Spleen (tissue), 11 donors: ENCODE results near the gene PTGER4. TPM values are rescaled to one million over a fixed set of nuclear protein-coding genes. Genes with fewer than 3 reads are reported as not detected.

Experiments
- DNase-seq: peaks from one replicate; pipeline ENCODE4 v3.0.0-alpha.2; 2020
- H3K27ac ChIP-seq, 8 donors: fragments of 200-600 bp; sonication (generic) in 7 of 8; 1 replicate in 4 of 8; 2 replicates in 4 of 8; pipeline versions ENCODE4 v1.5.0 to v1.8.0; 2016 to 2021; ENCODE audit warnings: inconsistent platforms in 4 of 8, mild to moderate bottlenecking in 4 of 8, moderate library complexity in 1 of 8
- H3K27me3 ChIP-seq, 7 donors: fragments of 200-600 bp; sonication (generic) in 6 of 7; replicated peaks in 1 of 7; 1 replicate in 4 of 7; 2 replicates in 3 of 7; pipeline versions ENCODE4 v1.5.0 to v1.8.0; 2016 to 2021; ENCODE audit warnings: inconsistent platforms in 3 of 7, mild to moderate bottlenecking in 1 of 7
- H3K36me3 ChIP-seq, 6 donors: fragments of 200-600 bp; sonication (generic) in 5 of 6; 1 replicate in 4 of 6; 2 replicates in 2 of 6; pipeline versions ENCODE4 v1.5.0 to v1.8.0; 2016 to 2021; ENCODE audit warnings: inconsistent platforms in 2 of 6
- H3K4me1 ChIP-seq, 6 donors: fragments of 200-600 bp; sonication (generic) in 5 of 6; 1 replicate in 3 of 6; 2 replicates in 3 of 6; pipeline versions ENCODE4 v1.5.0 to v1.8.0; 2016 to 2021; ENCODE audit warnings: inconsistent platforms in 3 of 6
- H3K4me3 ChIP-seq, 8 donors: fragments of 200-600 bp; sonication (generic) in 7 of 8; 1 replicate in 4 of 8; 2 replicates in 4 of 8; pipeline versions ENCODE4 v1.5.0 to v1.8.0; 2016 to 2021; ENCODE audit warnings: inconsistent platforms in 4 of 8, mild to moderate bottlenecking in 4 of 8, moderate library complexity in 2 of 8
- H3K9me3 ChIP-seq, 8 donors: fragments of 200-600 bp; sonication (generic) in 7 of 8; 1 replicate in 4 of 8; 2 replicates in 4 of 8; pipeline versions ENCODE4 v1.5.0 to v1.8.0; 2016 to 2021; ENCODE audit warnings: inconsistent platforms in 4 of 8
- POLR2A ChIP-seq, 3 donors: fragments of 450-650 bp; IDR thresholded peaks; one replicate each; pipeline ENCODE4 v1.5.1; 2017; ENCODE audit warnings: antibody characterized with exemption in 3 of 3, mild to moderate bottlenecking in 1 of 3
- POLR2AphosphoS5 ChIP-seq, 3 donors: sonication (generic); formaldehyde crosslinking; IDR thresholded peaks; one replicate each; pipeline ENCODE4 v1.5.1; 2017; ENCODE audit warnings: antibody characterized with exemption in 3 of 3
- WGBS, 5 donors: extraction: QIAGEN DNeasy Blood & Tissue Kit in 3 of 5; methylation state at CpG; one replicate each; pipeline versions ENCODE4 v1.1.5 to v1.1.7; 2013 to 2018; 5-methylcytosine and 5-hydroxymethylcytosine counted together
- intact Hi-C: fragments of 100-400 bp; cut with DNase I; formaldehyde crosslinking; loops from one replicate; pipeline ENCODE4 v1.15.0; 2023; ENCODE audit warnings: low total_unique reads
- polyA plus RNA-seq, 3 donors: library from polyadenylated mRNA; stranded (reverse); fragments of 200-250 nt; gene quantifications; one replicate each; pipeline ENCODE4 v1.2.1, GENCODE V29; 2013
- total RNA-seq, 7 donors: library from RNA; depleted of rRNA in 3 of 7; stranded (reverse); fragments of >200 nt in 3 of 7; fragmentation: NEBNext Ultra II Directional in 4 of 7; extraction: Animal tissue kit (Norgen Biotek cat#: 25700) in 4 of 7; gene quantifications; one replicate each; pipeline versions ENCODE4 v1.1.0 to v1.2.1, GENCODE V29; 2016 to 2021
- TF ChIP-seq, protein P1 (sequence below), 11 experiments: fragments of 200-600 bp in 7 of 11; fragments of 450-650 bp in 4 of 11; sonication (generic) in 4 of 11; IDR thresholded peaks in 8 of 11; conservative IDR thresholded peaks in 3 of 11; 1 replicate in 7 of 11; 2 replicates in 4 of 11; pipeline versions ENCODE4 v1.4.0 to v1.8.0; 2016 to 2021; ENCODE audit warnings: antibody characterized with exemption in 11 of 11, inconsistent platforms in 4 of 11, mild to moderate bottlenecking in 1 of 11
- donor health status: healthy with polysubstance abuse.
- donor health status: DM: no; HTN: no; CAD: no; lungs with moderate emphysema.
- donor health status: DM: no; HTN: no; CAD: no.
- donor health status: Bipolar disorder and iron deficiency.
- donor health status: healthy.
- donor health status: DM: no; HTN: no; CAD: no.
- donor health status: DM: yes; HTN: yes; CAD: no.

PTGER4 gene
- total and polyA plus RNA-seq, 10 donors, result 4.2 to 108 (median 33.2) TPM

DNA sequence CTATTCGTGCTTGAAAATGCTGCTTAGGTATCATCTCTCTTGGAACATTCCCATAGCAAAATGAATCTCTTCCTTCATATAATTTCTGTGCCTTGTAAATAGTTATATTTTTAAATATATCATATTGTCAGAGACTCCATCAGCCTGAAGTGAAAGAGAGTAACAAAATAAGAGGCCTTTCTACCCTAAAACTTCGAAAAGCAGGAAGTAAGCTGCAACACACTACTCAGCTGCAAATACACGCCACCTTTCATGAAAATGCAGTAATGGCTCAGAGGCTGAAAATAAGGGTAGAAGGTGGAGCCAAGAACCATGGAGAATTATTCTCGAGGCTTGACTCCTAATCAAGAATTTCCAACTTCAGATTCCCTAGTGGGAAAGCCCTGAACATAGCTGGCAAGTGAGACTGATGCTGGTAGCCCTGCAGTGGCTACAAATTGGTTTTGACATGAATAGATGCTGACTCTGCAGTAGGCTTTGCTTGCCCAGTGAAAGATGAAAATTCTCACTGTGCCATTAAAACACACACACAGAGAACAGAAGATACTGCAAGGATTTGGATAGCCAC is 30.2 kb upstream of the PTGER4 start:
- Histone ChIP-seq H3K9me3 (no peaks in the 10 kb centered on the region), H3K27me3 (no peaks in the 10 kb centered on the region), H3K4me1 (peaks cover 0 to 52% (median 11%) of the 10 kb centered on the region in 6 donors), H3K4me3 (no peak overlapping the region), H3K36me3 (no peaks in the 10 kb centered on the region), H3K27ac (peak overlapping the region in 6 of 8 donors; percentile 18 to 65 (median 36))
- intact Hi-C loops, result no loop called here
- TF ChIP-seq POLR2AphosphoS5 (IDR thresholded peaks at IDR 0.05) (no peak), POLR2A (IDR thresholded peaks at IDR 0.05) (no peak)
- TF ChIP-seq, protein P1, sequence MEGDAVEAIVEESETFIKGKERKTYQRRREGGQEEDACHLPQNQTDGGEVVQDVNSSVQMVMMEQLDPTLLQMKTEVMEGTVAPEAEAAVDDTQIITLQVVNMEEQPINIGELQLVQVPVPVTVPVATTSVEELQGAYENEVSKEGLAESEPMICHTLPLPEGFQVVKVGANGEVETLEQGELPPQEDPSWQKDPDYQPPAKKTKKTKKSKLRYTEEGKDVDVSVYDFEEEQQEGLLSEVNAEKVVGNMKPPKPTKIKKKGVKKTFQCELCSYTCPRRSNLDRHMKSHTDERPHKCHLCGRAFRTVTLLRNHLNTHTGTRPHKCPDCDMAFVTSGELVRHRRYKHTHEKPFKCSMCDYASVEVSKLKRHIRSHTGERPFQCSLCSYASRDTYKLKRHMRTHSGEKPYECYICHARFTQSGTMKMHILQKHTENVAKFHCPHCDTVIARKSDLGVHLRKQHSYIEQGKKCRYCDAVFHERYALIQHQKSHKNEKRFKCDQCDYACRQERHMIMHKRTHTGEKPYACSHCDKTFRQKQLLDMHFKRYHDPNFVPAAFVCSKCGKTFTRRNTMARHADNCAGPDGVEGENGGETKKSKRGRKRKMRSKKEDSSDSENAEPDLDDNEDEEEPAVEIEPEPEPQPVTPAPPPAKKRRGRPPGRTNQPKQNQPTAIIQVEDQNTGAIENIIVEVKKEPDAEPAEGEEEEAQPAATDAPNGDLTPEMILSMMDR (IDR thresholded peaks at IDR 0.05 in 8 of 11, conservative IDR thresholded peaks at IDR 0.05 in 3 of 11), result no peak
- no peak for DNase-seq
- WGBS, 5 donors, result 32 to 49% (median 44%) methylated on average over 4 of the region's 4 CpGs

DNA sequence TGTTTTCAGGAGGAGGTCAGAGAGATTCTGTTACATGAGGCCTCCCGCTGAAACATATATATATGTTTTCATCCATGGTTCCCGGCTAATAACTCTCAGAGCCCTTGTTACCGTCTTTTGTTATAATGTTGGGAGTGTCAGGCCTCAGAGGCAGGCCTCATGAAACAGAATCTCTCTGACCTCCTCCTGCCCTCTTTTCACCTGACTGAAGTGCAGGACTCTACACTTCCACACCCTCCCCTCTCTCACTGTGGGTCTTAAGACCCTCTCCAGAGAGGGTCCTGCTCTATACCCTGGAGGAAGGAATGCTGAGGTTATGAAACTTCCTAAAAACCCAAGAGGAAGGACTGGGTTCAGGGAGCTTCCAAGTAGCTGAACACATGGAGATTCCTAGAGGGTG is 28.5 kb upstream of the PTGER4 start:
- 90 to 99% (median 96%) methylated on average over 3 of the region's 3 CpGs for WGBS, 5 donors
- TF ChIP-seq POLR2A (IDR thresholded peaks at IDR 0.05) (no peak), POLR2AphosphoS5 (IDR thresholded peaks at IDR 0.05) (no peak)
- TF ChIP-seq, protein P1 (IDR thresholded peaks at IDR 0.05 in 8 of 11, conservative IDR thresholded peaks at IDR 0.05 in 3 of 11), result no peak

DNA sequence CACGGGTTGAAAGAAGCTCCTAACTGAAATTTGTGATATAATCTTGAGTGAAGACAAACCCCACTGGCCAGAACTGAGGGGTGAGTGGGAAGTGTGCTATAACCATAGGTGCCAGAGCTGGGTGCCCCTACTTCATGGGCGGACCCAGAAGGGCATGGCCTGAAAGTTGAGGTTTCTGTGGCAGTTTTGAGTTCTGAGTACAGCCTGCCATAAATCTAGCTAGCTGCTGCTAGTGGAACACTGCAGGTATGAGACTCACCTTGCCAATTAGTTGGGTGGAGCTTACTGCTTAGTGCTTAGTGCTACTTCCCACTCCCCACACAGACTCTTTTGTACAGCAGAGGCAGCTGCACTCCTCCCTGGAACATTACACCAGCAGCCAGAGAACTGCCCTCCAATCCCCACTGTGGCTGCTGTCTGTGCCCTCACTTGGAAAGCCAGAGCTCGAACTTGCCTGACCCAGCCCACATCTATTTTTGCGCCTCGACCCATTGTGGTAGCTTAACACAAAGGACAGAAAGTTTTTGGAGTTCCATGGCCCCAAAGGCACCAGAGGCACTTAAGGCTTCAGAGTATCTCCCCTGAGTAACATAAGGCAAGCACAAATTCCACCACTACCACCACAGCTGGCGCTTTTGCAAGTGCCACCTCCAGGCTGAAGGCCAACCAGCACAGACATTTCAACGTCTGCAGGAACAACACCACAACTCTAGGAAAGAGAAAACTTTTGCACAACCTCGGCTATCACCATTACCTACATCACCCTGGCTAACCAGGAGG is 27.1 kb upstream of the PTGER4 start:
- no peaks in the 10 kb centered on the region for H3K27me3 ChIP-seq
- no peak for DNase-seq
- WGBS, 5 donors, result 60 to 71% (median 64%) methylated on average over 8 of the region's 8 CpGs
- H3K4me1 ChIP-seq, result peaks cover 0 to 63% (median 13%) of the 10 kb centered on the region in 6 donors
- H3K9me3 ChIP-seq, result no peaks in the 10 kb centered on the region
- TF ChIP-seq POLR2AphosphoS5 (IDR thresholded peaks at IDR 0.05), result no peak
- TF ChIP-seq POLR2A (IDR thresholded peaks at IDR 0.05), result no peak
- TF ChIP-seq, protein P1 (IDR thresholded peaks at IDR 0.05 in 8 of 11, conservative IDR thresholded peaks at IDR 0.05 in 3 of 11), result no peak
- H3K4me3 ChIP-seq, result no peak overlapping the region
- H3K27ac ChIP-seq, result peak overlapping the region in 4 of 8 donors; percentile 6 to 71 (median 44)
- no peaks in the 10 kb centered on the region for H3K36me3 ChIP-seq
- intact Hi-C loops, result no loop called here

More for the DNA sequence above, 28.5 kb upstream of the PTGER4 start:
- intact Hi-C loops, result no loop called here
- H3K27ac ChIP-seq, result no peak overlapping the region
- no peak for DNase-seq
- H3K27me3 ChIP-seq, result no peaks in the 10 kb centered on the region
- no peaks in the 10 kb centered on the region for H3K9me3 ChIP-seq
- no peaks in the 10 kb centered on the region for H3K36me3 ChIP-seq
- peaks cover 0 to 63% (median 13%) of the 10 kb centered on the region in 6 donors for H3K4me1 ChIP-seq
- H3K4me3 ChIP-seq, result no peak overlapping the region
